ENCODE results near the gene PAIP2B.
"Not testable (repeated sequence)": the region's sequence is repeated elsewhere in the genome, so short reads cannot be mapped to it uniquely, and the experiment has no call there.

The PAIP2B gene

DNA sequence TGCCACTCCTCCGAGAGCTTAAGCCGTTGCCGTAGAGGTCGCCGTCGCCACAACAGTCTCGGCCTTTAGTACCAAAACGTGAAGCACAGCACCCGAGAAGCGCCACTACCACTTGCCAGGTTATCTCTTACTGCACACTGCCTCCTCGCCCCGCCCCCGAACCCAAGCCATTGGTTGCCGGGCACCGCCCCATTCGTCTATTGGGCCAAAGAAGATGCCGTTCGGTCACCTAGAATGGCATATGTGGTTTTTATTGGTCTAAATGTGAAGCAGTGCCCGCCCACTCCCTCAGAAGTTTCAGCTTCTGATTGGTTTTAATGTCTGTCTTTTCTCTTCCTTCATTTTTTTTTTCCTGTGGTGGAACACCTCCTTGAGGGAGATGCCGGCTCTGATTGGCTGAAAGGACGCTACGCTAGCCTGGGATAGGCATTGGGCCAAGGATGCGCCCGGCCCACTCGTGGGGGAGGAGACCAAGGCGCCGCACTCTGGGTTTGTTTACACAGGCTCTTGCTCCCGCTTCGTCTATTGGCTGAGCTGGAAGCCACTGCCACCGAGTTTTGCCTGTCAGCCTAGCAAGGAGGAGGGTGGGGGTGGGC lies at the start of gene PAIP2B:
TSS of gene PAIP2B (minus strand) at position 139 of the 596 bp plus-strand sequence. CDS start 24,514 bp downstream, outside the sequence.
- peak; percentile 99 for DNase-seq

DNA sequence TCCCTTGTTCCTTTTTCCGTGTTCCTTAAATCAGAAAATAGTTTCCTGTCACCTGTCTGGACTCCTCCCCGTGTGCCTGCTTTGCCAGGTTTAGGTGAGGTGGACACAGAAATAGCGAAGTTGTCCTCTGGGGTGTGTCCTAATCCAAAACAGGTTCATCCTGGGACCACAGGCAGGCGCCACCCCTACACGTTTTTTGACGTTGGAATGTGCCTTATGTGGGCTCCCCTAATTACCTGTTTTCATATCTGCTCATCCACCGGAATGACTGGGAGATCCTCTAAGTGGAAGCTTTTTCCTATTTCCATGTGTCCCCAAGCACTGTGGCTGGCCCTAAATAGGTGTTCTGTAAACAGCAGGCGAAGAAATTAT lies 49.0 kb upstream of the PAIP2B start:
- DNase-seq: no peak

DNA sequence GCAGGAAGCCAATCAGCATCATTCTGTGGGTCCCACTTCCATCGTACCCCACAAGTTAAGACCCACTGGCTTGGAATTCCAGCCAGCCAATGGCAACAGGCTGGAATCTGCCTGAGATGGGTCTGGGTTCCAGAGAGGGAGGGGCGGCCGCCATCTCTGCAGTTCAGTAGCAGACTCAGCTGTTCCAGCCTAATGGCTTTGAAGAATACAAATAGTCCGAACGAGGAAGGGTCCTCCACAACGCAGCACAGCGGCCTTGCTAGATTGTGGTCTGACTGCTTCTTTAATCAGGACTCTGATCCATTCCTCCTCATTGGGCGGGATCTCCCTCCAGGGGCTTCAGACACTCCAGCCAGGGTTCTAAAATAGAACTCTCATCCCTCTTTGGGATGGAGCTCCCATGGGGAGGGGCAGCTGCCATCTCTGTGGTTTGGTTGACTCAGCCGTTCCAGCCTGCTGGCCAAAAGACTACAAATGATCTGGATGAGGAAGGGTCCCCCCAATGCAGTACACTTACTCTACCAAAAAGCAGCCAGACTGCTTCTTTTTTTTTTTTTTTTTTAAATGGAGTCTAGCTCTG lies 42.7 kb upstream of the PAIP2B start:
- DNase-seq: no peak

DNA sequence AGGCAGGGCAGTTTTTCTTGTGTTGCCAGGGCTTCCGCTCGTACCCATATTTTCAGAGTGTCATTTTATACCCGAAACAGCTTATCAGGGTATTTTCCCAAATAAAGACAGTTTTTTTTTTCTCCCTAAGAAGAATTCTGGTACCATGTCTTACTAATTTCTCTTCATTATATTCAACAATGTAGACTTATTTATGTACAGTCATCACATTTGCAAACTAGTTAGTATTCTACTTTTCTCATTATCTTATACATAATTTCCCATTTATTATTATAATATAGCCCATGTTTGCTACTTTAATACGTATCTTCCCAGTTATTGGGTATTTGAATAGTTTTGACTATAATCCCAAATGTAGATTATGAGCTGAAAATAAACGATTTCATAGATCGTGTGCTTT lies 36.5 kb upstream of the PAIP2B start:
- DNase-seq: no peak

- DNase-seq: no peak
Observed at GRCh38 chr2:71261534-71261933, 34.6 kb upstream of the PAIP2B start.

GRCh38 chr2:71256421-71256820 lies 29.5 kb upstream of the PAIP2B start:
- DNase-seq: no peak

DNA sequence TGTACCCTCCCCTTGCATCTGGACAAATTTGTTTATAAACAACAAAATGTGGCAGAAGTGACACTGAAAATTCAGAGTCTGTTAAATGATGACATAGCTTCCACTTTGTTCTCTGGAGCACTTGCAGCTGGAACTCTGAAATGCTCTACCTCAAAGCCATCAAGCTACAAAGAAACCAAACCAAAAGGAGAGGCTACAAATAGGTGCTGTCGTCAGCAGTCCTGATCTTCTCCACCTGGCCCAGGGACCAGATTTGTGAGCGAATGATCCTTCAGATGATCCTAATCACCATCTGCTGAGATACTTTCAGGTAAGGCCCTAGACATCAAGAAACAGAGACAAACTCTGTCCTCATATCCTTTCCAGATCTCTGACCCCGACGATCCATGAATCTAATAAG lies 27.9 kb upstream of the PAIP2B start:
- no peak for DNase-seq

- DNase-seq: no peak
Observed at GRCh38 chr2:71254078-71254477, 27.2 kb upstream of the PAIP2B start.

DNA sequence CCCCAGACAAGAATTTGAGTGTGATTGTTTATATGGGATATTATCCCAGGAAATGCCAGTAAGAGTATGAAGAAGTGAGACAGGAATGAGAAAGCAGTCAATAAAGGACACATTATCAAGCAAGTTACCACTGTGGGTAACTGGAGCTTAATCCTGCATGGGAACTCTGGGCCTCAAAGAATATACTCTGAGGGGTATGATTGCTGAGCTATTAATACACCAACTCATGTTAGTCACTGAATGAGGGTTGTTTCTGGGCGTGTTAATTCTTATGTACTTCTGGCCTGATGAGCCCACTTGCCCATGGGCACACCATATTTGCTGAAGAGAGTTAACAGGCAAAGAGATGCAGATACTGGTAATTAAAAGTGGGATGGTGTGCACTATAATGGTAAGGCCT lies 26.6 kb upstream of the PAIP2B start:
- DNase-seq: no peak

- no peak for DNase-seq
Observed at GRCh38 chr2:71252862-71253261, 26.0 kb upstream of the PAIP2B start.

DNA sequence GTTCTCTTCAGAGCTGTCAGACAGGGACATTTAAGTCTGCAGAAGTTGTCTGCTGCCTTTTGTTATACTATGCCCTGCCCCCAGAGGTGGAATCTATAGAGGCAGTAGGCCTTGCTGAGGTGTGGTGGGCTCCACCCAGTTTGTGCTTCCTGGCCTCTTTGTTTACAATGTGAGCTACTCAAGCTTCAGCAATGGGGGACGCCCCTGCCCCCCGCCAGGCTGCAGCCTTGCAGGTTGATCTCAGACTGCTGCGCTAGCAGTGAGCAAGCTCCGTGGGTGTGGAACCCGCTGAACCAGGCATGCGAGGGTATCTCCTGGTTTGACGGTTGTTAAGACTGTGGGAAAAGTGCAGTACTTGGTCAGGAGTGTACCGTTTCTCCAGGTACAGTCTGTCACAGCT lies 24.0 kb upstream of the PAIP2B start:
- no peak for DNase-seq

DNA sequence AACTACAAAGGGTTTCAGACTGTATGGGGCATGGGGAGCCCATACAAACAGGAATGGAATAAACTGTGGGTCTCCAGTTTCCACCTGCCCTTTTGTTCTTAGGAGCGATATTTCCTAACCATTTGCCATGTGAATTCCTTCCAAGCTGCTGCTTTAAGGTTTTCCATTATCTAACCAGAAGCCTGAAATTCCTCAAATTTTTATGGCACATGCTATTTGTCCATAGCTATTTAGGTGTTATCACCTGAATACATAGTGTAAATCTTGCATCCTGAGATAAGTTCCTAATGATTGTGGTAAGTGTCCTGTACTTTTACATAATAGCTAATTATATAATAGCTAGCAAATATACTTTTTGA lies 17.4 kb upstream of the PAIP2B start:
- DNase-seq: no peak

DNA sequence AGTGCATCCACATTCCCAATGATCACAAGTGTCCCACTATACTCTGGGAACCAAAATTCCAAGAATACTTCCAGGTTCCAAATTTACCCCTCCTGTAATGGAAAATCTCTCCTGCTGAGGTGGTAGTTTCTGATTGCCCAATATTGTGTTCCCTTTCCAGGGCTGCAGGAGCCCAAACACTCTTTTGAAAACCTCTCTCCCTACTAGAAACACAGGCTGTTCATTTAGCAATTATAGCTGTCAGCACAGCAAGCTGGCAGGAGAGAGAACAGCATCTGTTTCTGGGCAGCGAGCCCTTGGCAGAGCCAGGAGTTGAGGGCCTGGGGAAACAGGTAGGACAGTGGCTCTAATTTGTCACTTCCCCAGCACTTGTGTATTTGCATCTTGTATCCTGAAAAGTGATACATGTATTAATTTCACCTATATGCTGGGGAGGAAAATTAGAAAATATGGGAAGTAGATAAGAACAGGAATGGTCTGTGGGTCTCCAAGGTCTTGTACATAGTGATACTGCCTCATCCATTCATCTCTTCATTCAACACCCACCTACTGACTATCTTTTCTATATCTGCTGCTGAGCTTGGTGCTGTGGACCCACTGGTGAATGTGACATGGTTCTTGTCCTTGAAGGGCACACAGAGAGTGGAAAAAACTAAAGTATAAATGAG lies 16.9 kb upstream of the PAIP2B start:
- DNase-seq: peak; percentile 32

- peak; percentile 43 for DNase-seq
Observed at GRCh38 chr2:71240794-71241193, 13.9 kb upstream of the PAIP2B start.

GRCh38 chr2:71238089-71238488 lies 11.2 kb upstream of the PAIP2B start:
- DNase-seq: no peak

GRCh38 chr2:71235930-71236587 lies 9.2 kb upstream of the PAIP2B start:
- no peak for DNase-seq

DNA sequence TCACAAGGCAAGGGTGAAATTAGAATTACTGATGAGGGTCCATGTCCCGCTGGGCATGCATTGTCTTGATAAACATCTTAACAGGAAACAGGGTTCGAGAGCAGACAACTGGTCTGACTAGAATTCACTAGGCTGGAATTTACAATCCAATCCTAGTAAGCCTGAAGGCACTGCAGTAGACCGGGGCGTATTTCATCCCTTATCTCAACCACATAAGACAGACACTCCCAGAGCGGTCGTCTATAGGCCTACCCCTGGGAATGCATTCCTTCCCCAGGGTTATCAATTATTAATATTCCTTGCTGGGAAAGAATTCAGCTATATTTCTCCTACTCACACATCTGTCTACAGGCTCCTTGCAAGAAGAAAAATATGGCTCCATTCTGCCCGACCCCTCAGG lies 6.2 kb upstream of the PAIP2B start:
- DNase-seq: not testable (repeated sequence)

- DNase-seq: peak; percentile 47
Observed at GRCh38 chr2:71226096-71226964, 573 bp downstream of the PAIP2B start.

GRCh38 chr2:71224935-71225334 lies 2.0 kb downstream of the PAIP2B start:
- no peak for DNase-seq

GRCh38 chr2:71224457-71224856 lies 2.4 kb downstream of the PAIP2B start:
- DNase-seq: no peak

DNA sequence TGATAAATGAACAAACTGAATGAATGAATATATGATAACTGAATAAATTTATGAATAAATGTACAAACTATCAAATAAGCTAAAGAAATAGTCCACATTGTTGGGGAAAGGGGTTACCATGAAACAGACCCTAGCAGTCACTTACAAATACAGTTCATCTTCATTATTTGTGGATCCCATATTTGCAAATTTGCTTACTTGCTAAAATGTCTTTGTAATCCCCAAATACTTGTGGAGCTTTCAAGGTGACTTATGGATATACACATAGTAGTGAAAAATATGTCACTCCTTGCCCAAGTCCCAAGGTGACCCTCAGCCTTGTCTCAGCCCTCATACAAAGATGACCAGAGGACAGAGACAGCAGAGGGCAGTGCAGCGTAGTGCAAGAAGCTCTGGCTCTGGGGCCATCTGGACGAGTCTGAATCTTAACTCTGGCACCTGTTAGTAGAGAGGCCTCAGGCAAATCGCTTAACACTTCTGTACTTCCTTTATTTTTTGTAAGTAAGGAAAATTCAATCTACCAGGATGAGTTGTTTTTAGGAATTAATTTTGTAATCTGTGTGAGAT lies 3.1 kb downstream of the PAIP2B start:
- peak; percentile 67 for DNase-seq

DNA sequence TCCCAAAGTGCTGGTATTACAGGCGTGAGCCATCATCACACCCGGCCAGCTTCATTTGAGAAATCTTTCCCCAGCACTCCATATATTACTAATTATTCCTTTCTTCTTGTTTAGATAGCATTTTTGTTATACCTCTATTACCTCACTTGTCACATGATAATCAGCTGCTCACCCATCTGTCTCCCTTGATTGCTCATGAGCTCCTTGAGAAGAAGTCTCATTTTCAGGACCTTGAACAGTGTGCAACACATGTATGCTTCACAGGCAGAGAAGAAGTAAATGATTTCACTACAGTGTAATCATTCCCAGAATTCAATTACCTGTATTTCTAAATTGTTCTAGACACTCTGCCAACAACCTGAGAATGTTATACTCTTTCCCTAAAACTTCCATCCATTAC lies 6.2 kb downstream of the PAIP2B start:
- DNase-seq: no peak

DNA sequence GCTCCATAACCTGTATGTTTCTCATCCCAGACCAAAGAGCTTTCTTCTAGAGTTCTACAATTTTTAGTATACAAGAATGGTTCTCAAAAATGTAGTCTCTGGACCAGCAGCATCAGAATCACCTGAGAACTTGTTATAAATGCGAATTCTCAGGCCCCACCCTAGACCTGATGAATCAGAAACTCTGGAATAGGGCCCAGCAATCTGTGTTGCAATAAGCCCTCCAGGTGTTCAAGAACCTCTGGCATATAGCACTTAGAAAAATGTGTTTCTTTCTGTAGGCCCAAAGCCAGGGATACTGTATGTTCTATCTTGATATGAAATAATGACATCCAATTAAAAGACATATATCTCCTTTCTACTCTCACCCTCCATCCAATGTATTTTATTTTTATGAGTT lies 10.4 kb downstream of the PAIP2B start:
- DNase-seq: no peak
